ENCODE measurements around the gene GKN1.
A peak's percentile ranks its signal among the peaks of the same experiment; 100 is the strongest.

Gene GKN1

DNA sequence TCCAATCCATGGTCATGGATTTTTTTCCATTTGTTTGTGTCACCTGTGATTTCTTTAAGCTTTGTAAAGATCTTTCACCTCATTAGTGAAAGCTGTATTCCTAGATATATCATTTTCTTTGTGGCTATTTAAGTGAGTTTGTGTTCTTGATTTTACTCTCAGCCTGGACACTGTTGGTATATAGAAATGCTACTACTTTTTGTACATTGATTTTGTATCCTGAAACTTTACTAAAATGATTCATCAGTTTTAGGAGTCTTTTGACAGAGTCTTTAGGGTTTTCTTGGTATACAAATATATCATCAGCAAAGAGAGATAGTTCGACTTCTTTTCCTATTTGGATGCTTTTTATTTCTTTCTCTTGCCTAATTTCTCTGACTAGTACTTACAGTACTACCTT, 34.1 kb upstream of the GKN1 start:
- H3K4me3 ChIP-seq (replicated peaks; ENCODE audit: low read depth, low read length), result no peak overlapping the region
- no peak for DNase-seq (ENCODE audit: extremely low read depth, low read depth)
- no peak for TF ChIP-seq CTCF (IDR thresholded peaks at IDR 0.05; ENCODE audit: low read depth, low read length, missing control alignments)

DNA sequence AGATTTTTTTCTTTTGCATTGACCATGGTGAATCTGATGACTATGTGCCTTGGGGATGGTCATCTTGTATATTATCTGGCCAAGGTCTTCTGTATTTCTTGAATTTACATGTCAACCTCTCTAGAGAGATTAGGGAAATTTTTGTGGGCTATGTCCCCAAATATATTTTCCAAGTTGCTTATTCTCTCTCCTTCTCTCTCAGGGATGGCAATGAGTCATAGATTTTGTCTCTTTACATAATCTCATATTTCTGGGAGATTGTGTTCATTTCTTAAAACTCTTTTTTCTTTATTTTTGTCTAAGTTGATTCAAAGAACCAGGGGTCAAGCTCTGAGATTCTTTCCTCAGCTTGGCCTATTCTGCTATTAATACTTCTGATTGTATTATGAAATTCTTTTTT, 31.6 kb upstream of the GKN1 start:
- no peak for TF ChIP-seq CTCF (IDR thresholded peaks at IDR 0.05; ENCODE audit: low read depth, low read length, missing control alignments)
- no peak overlapping the region for H3K4me3 ChIP-seq (replicated peaks; ENCODE audit: low read depth, low read length)
- DNase-seq (ENCODE audit: extremely low read depth, low read depth), result no peak

DNA sequence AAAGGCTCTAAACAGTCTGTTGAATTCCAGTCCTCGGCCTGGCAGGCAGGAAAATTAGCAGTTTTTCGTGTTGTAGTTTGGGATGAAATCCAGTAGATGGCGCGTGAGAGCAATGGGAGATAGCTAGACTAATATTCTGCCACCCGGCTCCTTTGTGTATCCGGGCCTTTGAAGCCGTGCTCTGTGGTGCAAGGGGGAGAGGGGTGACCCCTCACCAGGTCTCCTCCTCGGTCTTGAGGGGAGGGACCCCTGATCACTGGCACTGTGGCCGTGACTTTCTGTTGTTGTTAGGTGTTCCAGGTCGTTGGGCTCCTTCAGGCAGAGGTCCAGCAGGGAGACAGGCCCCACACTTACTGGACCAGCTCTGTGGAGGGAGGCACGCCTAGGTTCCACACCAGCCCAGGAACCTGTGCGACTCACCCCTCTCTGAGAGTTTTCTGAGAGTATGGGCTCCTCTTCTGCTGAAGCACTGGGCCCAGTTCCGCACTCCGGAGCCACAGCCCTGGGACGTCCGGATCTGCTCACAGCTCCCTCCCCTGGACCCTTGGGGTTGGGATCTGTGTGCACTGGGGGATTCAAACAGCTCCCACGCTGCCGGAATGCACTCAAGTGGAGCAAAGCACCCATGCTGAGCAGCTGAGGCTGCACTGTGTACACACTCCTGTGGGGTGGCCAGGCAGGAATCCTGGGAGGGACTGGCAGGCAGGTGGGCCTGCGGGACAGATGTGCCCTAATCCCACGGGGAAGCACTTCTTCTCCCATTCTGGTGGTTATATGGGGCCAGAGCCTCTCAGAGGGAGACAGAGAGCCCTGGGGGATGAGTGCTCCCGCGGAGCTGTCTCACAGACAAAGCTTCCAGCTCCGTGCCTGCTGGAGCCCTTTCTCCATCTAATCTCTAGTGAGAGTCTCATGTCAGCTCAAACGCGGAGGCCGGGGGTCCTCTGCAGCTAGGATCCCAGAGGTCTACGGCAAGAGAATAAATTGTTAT, 30.6 kb upstream of the GKN1 start:
- peak; percentile 77 for TF ChIP-seq CTCF (IDR thresholded peaks at IDR 0.05; ENCODE audit: low read depth, low read length, missing control alignments)
- no peak overlapping the region for H3K4me3 ChIP-seq (replicated peaks; ENCODE audit: low read depth, low read length)
- peak; percentile 31 for DNase-seq (ENCODE audit: extremely low read depth, low read depth)

DNA sequence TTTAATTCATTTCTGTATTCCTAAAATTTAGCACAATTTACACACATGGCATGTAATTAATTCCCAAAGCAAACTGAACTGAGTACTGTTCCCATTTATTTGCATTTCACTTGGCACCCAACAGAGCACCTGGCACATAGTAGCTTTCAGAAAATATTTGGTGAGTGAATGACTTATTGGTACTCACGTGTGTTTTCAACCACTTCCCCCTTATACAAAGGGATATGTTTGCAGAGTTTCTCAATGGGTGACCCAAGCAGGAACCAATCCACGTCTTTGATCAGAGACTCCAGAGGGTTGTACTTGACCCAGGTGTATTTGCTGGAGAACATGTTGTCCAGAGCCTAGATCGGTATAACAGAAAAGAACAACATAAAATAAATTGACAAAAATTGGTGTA, 28.3 kb upstream of the GKN1 start:
- H3K4me3 ChIP-seq (replicated peaks; ENCODE audit: low read depth, low read length), result no peak overlapping the region
- DNase-seq (ENCODE audit: extremely low read depth, low read depth), result no peak
- no peak for TF ChIP-seq CTCF (IDR thresholded peaks at IDR 0.05; ENCODE audit: low read depth, low read length, missing control alignments)

GRCh38 chr2:68948710-68949109, 25.7 kb upstream of the GKN1 start:
- TF ChIP-seq CTCF (IDR thresholded peaks at IDR 0.05; ENCODE audit: low read depth, low read length, missing control alignments), result no peak
- DNase-seq (ENCODE audit: extremely low read depth, low read depth), result no peak
- no peak overlapping the region for H3K4me3 ChIP-seq (replicated peaks; ENCODE audit: low read depth, low read length)

DNA sequence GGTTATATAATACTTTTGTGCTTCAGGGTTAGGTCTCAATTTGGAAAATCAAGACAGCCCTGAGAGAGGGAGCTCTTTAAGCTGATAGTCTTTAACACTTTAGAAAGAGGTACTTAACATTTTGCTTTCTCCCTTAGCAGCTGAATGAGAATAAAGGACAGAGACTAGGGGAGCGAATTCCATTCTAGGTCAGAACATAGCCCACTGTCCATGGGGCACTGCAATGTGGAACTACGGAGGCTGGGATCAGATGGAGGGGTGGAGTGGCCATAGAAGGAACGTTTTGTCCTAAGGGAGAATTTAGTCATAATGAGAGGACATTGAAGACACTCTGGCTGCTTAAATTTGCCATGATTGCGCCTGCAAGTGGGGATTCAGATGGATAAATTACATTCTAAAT, 22.5 kb upstream of the GKN1 start:
- no peak for TF ChIP-seq CTCF (IDR thresholded peaks at IDR 0.05; ENCODE audit: low read depth, low read length, missing control alignments)
- no peak for DNase-seq (ENCODE audit: extremely low read depth, low read depth)
- no peak overlapping the region for H3K4me3 ChIP-seq (replicated peaks; ENCODE audit: low read depth, low read length)
